H1 (cell line): ENCODE results near the gene C16orf46. TPM values are rescaled to one million over a fixed set of nuclear protein-coding genes. Genes with fewer than 3 reads are reported as not detected.

ENCODE experiments used
- CTCF ChIA-PET: fragments of 300-600 bp; sonication (Branson Sonifier 250); formaldehyde crosslinking; loops from one replicate; lab custom pipeline; 2021; ENCODE audit not compliant: partially characterized antibody; lab: Charles Lee
- POLR2A ChIA-PET: fragments of 300-600 bp; sonication (Branson Sonifier 250); formaldehyde crosslinking; loops from one replicate; lab custom pipeline; 2021; ENCODE audit warnings: inconsistent platforms; ENCODE audit not compliant: partially characterized antibody; lab: Charles Lee
- DNase-seq, 2 experiments: peaks; one replicate each; pipeline versions ENCODE4 v3.0.0 to v3.0.0-alpha.2; 2010 to 2022; ENCODE audit warnings: low spot score in 2 of 2, low read depth in 1 of 2, mixed read lengths in 1 of 2
- FAIRE-seq: peaks from 2 replicates; lab custom pipeline; 2011; peaks lifted over from hg19 to GRCh38; lab: Jason Lieb, UNC
- H2AFZ ChIP-seq: 2 replicates; pipeline ENCODE4 v1.8.1; 2012; ENCODE audit warnings: low read length, inconsistent platforms
- H2AK5ac ChIP-seq: 2 replicates; pipeline ENCODE4 v1.6.1; 2013; ENCODE audit warnings: low read depth, low read length
- H2BK120ac ChIP-seq: replicated peaks from 2 replicates; pipeline ENCODE3; 2013; ENCODE audit warnings: low read depth, low read length, inconsistent platforms
- H2BK12ac ChIP-seq: 2 replicates; pipeline ENCODE4 v1.6.1; 2013; ENCODE audit warnings: low read depth, low read length
- H2BK15ac ChIP-seq: 2 replicates; pipeline ENCODE4 v1.6.1; 2013; ENCODE audit warnings: low read length
- H2BK20ac ChIP-seq: 2 replicates; pipeline ENCODE4 v1.6.1; 2013; ENCODE audit warnings: low read length
- H2BK5ac ChIP-seq: 2 replicates; pipeline ENCODE4 v1.6.1; 2013; ENCODE audit warnings: low read depth, low read length
- H3K14ac ChIP-seq: 2 replicates; pipeline ENCODE4 v1.6.1; 2013; ENCODE audit warnings: inconsistent platforms; ENCODE audit not compliant: insufficient read length
- H3K18ac ChIP-seq: 2 replicates; pipeline ENCODE4 v1.6.1; 2013; ENCODE audit warnings: low read length; ENCODE audit errors: extremely low read depth
- H3K23ac ChIP-seq: 2 replicates; pipeline ENCODE4 v1.6.1; 2013; ENCODE audit warnings: inconsistent platforms; ENCODE audit not compliant: insufficient read length
- H3K23me2 ChIP-seq: 2 replicates; pipeline ENCODE4 v1.6.1; 2013; ENCODE audit warnings: low read depth, low read length
- H3K27ac ChIP-seq: 2 replicates; pipeline ENCODE4 v1.6.1; 2011; ENCODE audit warnings: low read depth, low read length, inconsistent platforms
- H3K27me3 ChIP-seq, 4 experiments: replicated peaks in 1 of 4; 1 replicate in 1 of 4; 2 replicates in 3 of 4; pipeline versions ENCODE4 v1.6.1 to v1.8.1; 2011 to 2013; ENCODE audit warnings: low read length in 3 of 4, mild to moderate bottlenecking in 3 of 4, inconsistent platforms in 2 of 4, mixed read lengths in 2 of 4, moderate library complexity in 1 of 4; ENCODE audit not compliant: control insufficient read depth in 3 of 4, insufficient read depth in 3 of 4; ENCODE audit errors: extremely low read depth in 1 of 4
- H3K36me3 ChIP-seq, 4 experiments: 2 replicates each; pipeline versions ENCODE4 v1.6.1 to v1.8.1; 2011 to 2013; ENCODE audit warnings: mild to moderate bottlenecking in 4 of 4, low read length in 3 of 4, moderate library complexity in 2 of 4, control low read depth in 1 of 4, inconsistent platforms in 1 of 4; ENCODE audit not compliant: insufficient read depth in 4 of 4, control insufficient read depth in 2 of 4
- H3K4ac ChIP-seq: replicated peaks from 2 replicates; pipeline ENCODE3; 2013; ENCODE audit warnings: low read length, low read depth, mixed read lengths, inconsistent platforms; ENCODE audit not compliant: insufficient read length
- H3K4me1 ChIP-seq, 4 experiments: replicated peaks in 1 of 4; 1 replicate in 1 of 4; 2 replicates in 3 of 4; pipeline versions ENCODE4 v1.6.1 to v1.8.1; 2011 to 2013; ENCODE audit warnings: low read length in 3 of 4, inconsistent platforms in 2 of 4, mixed read lengths in 1 of 4; ENCODE audit not compliant: insufficient read depth in 4 of 4, control insufficient read depth in 3 of 4
- H3K4me2 ChIP-seq, 2 experiments: 2 replicates each; pipeline versions ENCODE4 v1.6.1 to v1.8.1; 2011 to 2013; ENCODE audit warnings: low read depth in 2 of 2, low read length in 2 of 2, control low read depth in 1 of 2, inconsistent platforms in 1 of 2, mild to moderate bottlenecking in 1 of 2; ENCODE audit not compliant: insufficient read depth in 1 of 2
- H3K4me3 ChIP-seq, 4 experiments: fragments of 200-600, 300-600 bp in 1 of 4; sonication (generic), shearing (Covaris generic), sonication (Bioruptor Twin) in 1 of 4; 2 replicates each; pipeline versions ENCODE4 v1.5.1 to v1.8.1; 2011 to 2016; ENCODE audit warnings: low read length in 4 of 4, low read depth in 3 of 4, control low read depth in 2 of 4, inconsistent platforms in 2 of 4, mild to moderate bottlenecking in 2 of 4, mixed read lengths in 1 of 4, moderate library complexity in 1 of 4; ENCODE audit not compliant: insufficient read depth in 2 of 4; ENCODE audit errors: extremely low read depth in 1 of 4
- H3K56ac ChIP-seq: replicated peaks from 2 replicates; pipeline ENCODE3; 2013; ENCODE audit warnings: low read depth, mild to moderate bottlenecking, mixed read lengths, low read length, inconsistent platforms; ENCODE audit not compliant: insufficient read length
- H3K79me1 ChIP-seq: 2 replicates; pipeline ENCODE4 v1.6.1; 2013; ENCODE audit warnings: low read depth, low read length, control low read depth
- H3K79me2 ChIP-seq, 2 experiments: 2 replicates each; pipeline versions ENCODE4 v1.6.1 to v1.8.1; 2012 to 2013; ENCODE audit warnings: low read length in 2 of 2, mild to moderate bottlenecking in 2 of 2, inconsistent platforms in 1 of 2; ENCODE audit not compliant: insufficient read depth in 2 of 2, control insufficient read depth in 1 of 2
- H3K9ac ChIP-seq, 4 experiments: replicated peaks in 1 of 4; 1 replicate in 1 of 4; 2 replicates in 3 of 4; pipeline versions ENCODE4 v1.6.1 to v1.8.1; 2011 to 2013; ENCODE audit warnings: low read depth in 3 of 4, low read length in 3 of 4, control low read depth in 2 of 4, mild to moderate bottlenecking in 2 of 4, moderate library complexity in 2 of 4, inconsistent platforms in 1 of 4; ENCODE audit errors: extremely low read depth in 1 of 4
- H3K9me3 ChIP-seq, 2 experiments: 2 replicates each; pipeline versions ENCODE4 v1.6.1 to v1.8.1; 2012 to 2013; ENCODE audit warnings: mild to moderate bottlenecking in 2 of 2, moderate library complexity in 2 of 2, control low read depth in 1 of 2, inconsistent platforms in 1 of 2, low read depth in 1 of 2, low read length in 1 of 2, mixed read lengths in 1 of 2; ENCODE audit not compliant: insufficient read depth in 2 of 2
- H4K20me1 ChIP-seq, 2 experiments: replicated peaks in 1 of 2; 2 replicates each; pipeline versions ENCODE3 to v1.8.1; 2011 to 2013; ENCODE audit warnings: inconsistent platforms in 2 of 2, low read length in 2 of 2, mild to moderate bottlenecking in 1 of 2; ENCODE audit not compliant: insufficient read depth in 2 of 2, control insufficient read depth in 1 of 2
- H4K5ac ChIP-seq: 2 replicates; pipeline ENCODE4 v1.6.1; 2013; ENCODE audit warnings: low read length, low read depth, mixed read lengths, inconsistent platforms; ENCODE audit not compliant: insufficient read length
- H4K8ac ChIP-seq: 2 replicates; pipeline ENCODE4 v1.8.0; 2013; ENCODE audit warnings: mild to moderate bottlenecking, moderate library complexity, low read length, inconsistent platforms; ENCODE audit not compliant: insufficient read depth; ENCODE audit errors: extremely low read depth
- H4K91ac ChIP-seq: replicated peaks from 2 replicates; pipeline ENCODE3; 2013; ENCODE audit warnings: low read length, mixed read lengths, inconsistent platforms; ENCODE audit not compliant: insufficient read length
- CBX5 ChIP-seq: fragments of 300-800, 300-1000 bp; sonication (generic); IDR thresholded peaks from 2 replicates; pipeline ENCODE4 v1.7.1; 2016; ENCODE audit warnings: antibody characterized with exemption, low read length, low read depth
- CHD2 ChIP-seq: IDR thresholded peaks from 2 replicates; pipeline ENCODE4 v1.6.1; 2012; ENCODE audit warnings: low read length, improper control_type of control experiment
- CREB1 ChIP-seq: IDR thresholded peaks from 2 replicates; pipeline ENCODE4 v1.6.1; 2012; ENCODE audit warnings: inconsistent platforms
- HDAC2 ChIP-seq, 2 experiments: fragments of 300-600 bp in 1 of 2; sonication (generic) in 1 of 2; IDR thresholded peaks; 2 replicates each; pipeline ENCODE4 v1.6.1; 2011 to 2012; ENCODE audit warnings: low read depth in 2 of 2, low read length in 2 of 2, mild to moderate bottlenecking in 2 of 2, moderate library complexity in 2 of 2, borderline replicate concordance in 1 of 2, inconsistent platforms in 1 of 2
- HDAC6 ChIP-seq: IDR thresholded peaks from one replicate; pipeline ENCODE4 v1.7.1; 2012; ENCODE audit warnings: low read depth, mild to moderate bottlenecking, inconsistent platforms, low read length, moderate library complexity
- JUN ChIP-seq: IDR thresholded peaks from 2 replicates; pipeline ENCODE4 v1.6.1; 2011; ENCODE audit warnings: low read depth, mild to moderate bottlenecking, improper control_type of control experiment, low read length
- POLR2A ChIP-seq, 2 experiments: IDR thresholded peaks; 1 replicate in 1 of 2; 2 replicates in 1 of 2; pipeline ENCODE4 v1.6.1; 2011; ENCODE audit warnings: low read depth in 2 of 2, low read length in 2 of 2, mild to moderate bottlenecking in 2 of 2; ENCODE audit errors: control extremely low read depth in 1 of 2
- RFX5 ChIP-seq: IDR thresholded peaks from 2 replicates; pipeline ENCODE4 v1.6.1; 2011; ENCODE audit warnings: low read depth, low read length, improper control_type of control experiment, borderline replicate concordance
- SP4 ChIP-seq: IDR thresholded peaks from 2 replicates; pipeline ENCODE4 v1.6.1; 2012; ENCODE audit warnings: low read length, inconsistent platforms
- SRF ChIP-seq: IDR thresholded peaks from 2 replicates; pipeline ENCODE4 v1.6.1; 2011; ENCODE audit warnings: mild to moderate bottlenecking, low read depth, low read length, moderate library complexity
- SUZ12 ChIP-seq: fragments of 200-600 bp; sonication (generic); IDR thresholded peaks from 2 replicates; pipeline ENCODE4 v1.6.1; 2012; ENCODE audit warnings: mild to moderate bottlenecking, inconsistent platforms, low read length, moderate library complexity, mixed read lengths
- YY1 ChIP-seq: IDR thresholded peaks from 2 replicates; pipeline ENCODE4 v1.6.1; 2011; ENCODE audit warnings: low read depth, mild to moderate bottlenecking, low read length
- WGBS, 2 experiments: shearing (Covaris generic) in 1 of 2; methylation state at CpG; one replicate each; pipeline versions ENCODE4 v1.1.6 to v1.1.7; 2013 to 2015; ENCODE audit warnings: low lambda C conversion rate in 2 of 2, mixed read lengths in 2 of 2, inconsistent platforms in 1 of 2, low coverage in 1 of 2, missing lambda C conversion rate in 1 of 2; ENCODE audit not compliant: insufficient replicate concordance in 2 of 2, insufficient coverage in 1 of 2, insufficient read length in 1 of 2; ENCODE audit errors: extremely low coverage in 1 of 2, missing lambda C conversion rate in 1 of 2; 5-methylcytosine and 5-hydroxymethylcytosine counted together
- polyA plus RNA-seq, 7 experiments: library from polyadenylated mRNA; depleted of rRNA in 3 of 7; stranded (reverse) in 5 of 7; unstranded in 2 of 7; fragments of >200 nt in 5 of 7; fragments of 200-250 nt in 2 of 7; gene quantifications; 1 replicate in 5 of 7; 2 replicates in 1 of 7; 4 replicates in 1 of 7; pipeline versions ENCODE4 v1.2.1 to v1.2.3, GENCODE V29; 2011 to 2013; ENCODE audit warnings: missing spikeins in 2 of 7, mixed read lengths in 2 of 7
- total RNA-seq: library from RNA; stranded (reverse); fragmentation: NEBNext Ultra II Directional; extraction: Animal tissue kit (Norgen Biotek cat#: 25700); gene quantifications from 2 replicates; pipeline ENCODE4 v1.2.1, GENCODE V29; 2021
- TF ChIP-seq, protein P1 (sequence below): IDR thresholded peaks from 2 replicates; pipeline ENCODE4 v1.6.1; 2012; ENCODE audit warnings: inconsistent platforms
- TF ChIP-seq, protein P2 (sequence below): IDR thresholded peaks from 2 replicates; pipeline ENCODE4 v1.6.1; 2012; ENCODE audit warnings: low read length, inconsistent platforms

C16orf46 gene
- total and polyA plus RNA-seq, 2 of the 8 experiments (the other 6 are each of a cell fraction or from before 2014, with no cell fraction given) = 0.48 to 0.60 TPM

DNA sequence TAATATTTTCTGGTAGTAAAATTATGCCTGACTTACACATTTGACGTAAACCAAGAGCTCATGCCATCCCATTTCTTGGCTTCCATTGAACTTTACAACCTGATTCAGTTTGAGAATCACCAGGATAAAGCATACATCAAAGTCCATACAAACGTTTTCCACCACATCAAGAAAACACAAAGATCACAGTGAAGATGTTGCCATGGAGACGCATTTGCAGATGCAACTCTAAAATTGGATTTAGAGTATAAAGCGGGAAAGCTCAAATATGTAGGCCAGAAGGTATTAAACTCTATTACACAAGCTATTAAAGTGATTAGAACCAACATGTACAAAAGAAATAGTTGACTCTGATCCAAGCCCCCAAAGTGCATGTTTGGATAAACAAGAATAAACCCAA is 10.4 kb downstream of the C16orf46 start:
- Histone ChIP-seq H3K4me3 (no peak overlapping the region), H3K79me1 (no peaks in the 10 kb centered on the region), H3K27me3 (no peaks in the 10 kb centered on the region), H3K56ac (no peak overlapping the region), H3K9ac (no peak overlapping the region), H2AK5ac (no peak overlapping the region), H2BK20ac (no peak overlapping the region), H2BK5ac (no peak overlapping the region), H3K23me2 (no peaks in the 10 kb centered on the region), H4K20me1 (no peaks in the 10 kb centered on the region), H2BK120ac (no peak overlapping the region), H2AFZ (no peak overlapping the region), H3K4me1 (peaks cover 0 to 3% (median under 1%) of the 10 kb centered on the region in 4 experiments; a peak in 3 of 7 replicates), H3K4ac (no peak overlapping the region), H4K5ac (no peak overlapping the region), H2BK12ac (no peak overlapping the region), H3K79me2 (no peaks in the 10 kb centered on the region), H3K27ac (no peak overlapping the region), H4K91ac (no peak overlapping the region), H3K4me2 (no peak overlapping the region), H3K18ac (no peak overlapping the region), H2BK15ac (no peak overlapping the region), H3K14ac (no peak overlapping the region), H3K9me3 (no peaks in the 10 kb centered on the region), H3K36me3 (no peaks in the 10 kb centered on the region), H4K8ac (no peak overlapping the region), H3K23ac (no peak overlapping the region)
- no peak for DNase-seq
- whole genome bisulfite sequencing, 2 experiments = 77% methylated on average over 4 of the region's 4 CpGs; no CpG with 5 or more reads in 1 of the 2 experiments
- CTCF ChIA-PET = interaction anchor here (1.5 kb wide), 1 partner anchor 139 kb away, joined by 3 read pairs; no protein-coding TSS in a partner anchor
- FAIRE-seq = no peak
- POLR2A ChIA-PET = interaction anchor here (1.1 to 2.3 kb wide), 2 partner anchors 11 to 28 kb away, joined by 3 to 11 read pairs; partner anchors contain the start of gene C16orf46
- no peak for TF ChIP-seq HDAC2 (IDR thresholded peaks at IDR 0.05; ENCODE audit: borderline replicate concordance in 1 of 2, low read depth in 2 of 2, low read length in 2 of 2)
- TF ChIP-seq SP4 = no peak
- TF ChIP-seq CREB1 = no peak
- no peak for TF ChIP-seq SRF
- TF ChIP-seq CHD2 = no peak
- no peak for TF ChIP-seq YY1
- TF ChIP-seq, protein P1, sequence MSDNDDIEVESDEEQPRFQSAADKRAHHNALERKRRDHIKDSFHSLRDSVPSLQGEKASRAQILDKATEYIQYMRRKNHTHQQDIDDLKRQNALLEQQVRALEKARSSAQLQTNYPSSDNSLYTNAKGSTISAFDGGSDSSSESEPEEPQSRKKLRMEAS = no peak
- TF ChIP-seq SUZ12 = no peak
- TF ChIP-seq CBX5 = no peak
- TF ChIP-seq POLR2A (IDR thresholded peaks at IDR 0.05; ENCODE audit: control extremely low read depth in 1 of 2, low read depth in 2 of 2, low read length in 2 of 2) = no peak
- TF ChIP-seq JUN = no peak
- TF ChIP-seq RFX5 = no peak
- TF ChIP-seq, protein P2, sequence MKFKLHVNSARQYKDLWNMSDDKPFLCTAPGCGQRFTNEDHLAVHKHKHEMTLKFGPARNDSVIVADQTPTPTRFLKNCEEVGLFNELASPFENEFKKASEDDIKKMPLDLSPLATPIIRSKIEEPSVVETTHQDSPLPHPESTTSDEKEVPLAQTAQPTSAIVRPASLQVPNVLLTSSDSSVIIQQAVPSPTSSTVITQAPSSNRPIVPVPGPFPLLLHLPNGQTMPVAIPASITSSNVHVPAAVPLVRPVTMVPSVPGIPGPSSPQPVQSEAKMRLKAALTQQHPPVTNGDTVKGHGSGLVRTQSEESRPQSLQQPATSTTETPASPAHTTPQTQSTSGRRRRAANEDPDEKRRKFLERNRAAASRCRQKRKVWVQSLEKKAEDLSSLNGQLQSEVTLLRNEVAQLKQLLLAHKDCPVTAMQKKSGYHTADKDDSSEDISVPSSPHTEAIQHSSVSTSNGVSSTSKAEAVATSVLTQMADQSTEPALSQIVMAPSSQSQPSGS = no peak
- no peak for TF ChIP-seq HDAC6
